Dedifferentiated amniotic fluid mesenchymal stem cell (primary cell): ENCODE data around the gene TMBIM1.
A peak's percentile ranks its signal among the peaks of the same experiment; 100 is the strongest.

ENCODE experiments used
- DNase-seq: peaks from one replicate; pipeline ENCODE4 v3.0.0-alpha.2; 2016; ENCODE audit errors: extremely low spot score

TMBIM1 gene

GRCh38 chr2:218272531-218273212 is 19.6 kb downstream of the TMBIM1 start:
- peak; percentile 92 for DNase-seq

- DNase-seq: no peak
These were observed 20.3 kb downstream of the TMBIM1 start for GRCh38 chr2:218271865-218272530.

DNA sequence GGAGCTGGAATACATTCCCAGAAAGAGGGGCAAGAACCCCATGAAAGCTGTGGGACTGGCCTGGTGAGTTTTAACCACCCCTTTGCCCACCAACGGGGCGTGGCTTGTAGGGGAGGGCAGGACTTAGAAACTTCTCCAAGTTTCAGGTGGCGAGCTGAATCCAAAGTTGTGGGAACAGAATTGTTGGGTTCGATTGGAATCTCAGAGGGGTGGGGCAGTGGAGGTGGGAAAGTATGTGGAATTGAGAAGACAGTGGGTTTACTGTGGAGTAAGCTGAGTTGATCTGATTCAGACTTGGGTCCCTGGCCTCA is 20.9 kb downstream of the TMBIM1 start:
- no peak for DNase-seq

DNA sequence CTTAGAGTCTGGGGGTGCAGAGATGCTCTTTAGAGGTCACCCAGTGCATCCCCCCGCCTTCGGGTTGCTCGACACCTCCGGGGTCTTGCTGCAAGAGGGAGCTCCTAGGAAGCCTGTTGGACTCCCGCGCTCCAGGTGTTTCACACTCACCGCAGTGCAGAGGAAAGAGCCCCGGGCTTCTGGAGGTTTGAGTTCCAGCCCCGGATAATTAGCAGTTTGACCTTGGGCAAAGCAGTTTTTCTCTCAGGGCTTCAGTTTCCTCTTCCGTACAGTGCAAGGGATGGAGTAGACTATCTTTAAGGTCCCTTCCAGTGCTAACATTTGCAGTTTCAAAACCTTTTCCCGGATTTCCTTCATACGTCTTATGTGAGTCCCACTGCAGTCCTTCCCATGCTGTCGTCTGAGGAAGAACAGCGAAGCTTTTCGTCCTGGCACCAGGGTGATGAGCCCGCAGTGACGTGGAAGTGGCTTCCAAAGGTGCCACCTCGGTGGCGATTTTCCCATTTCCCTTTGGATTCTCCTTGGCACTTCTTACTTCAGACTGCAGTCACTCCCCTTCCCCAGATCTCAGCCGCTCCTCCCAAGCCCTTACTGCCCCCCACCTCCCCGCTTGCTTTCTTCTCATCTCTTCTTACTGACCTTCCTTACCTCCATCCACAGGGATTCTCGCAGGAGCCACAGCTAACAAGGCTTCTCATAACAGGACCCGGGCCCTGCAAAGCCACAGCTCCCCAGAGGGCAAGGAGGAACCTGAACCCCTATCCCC is 21.4 kb downstream of the TMBIM1 start:
- DNase-seq: no peak

- peak; percentile 99 for DNase-seq
These were observed 22.2 kb downstream of the TMBIM1 start, which contains the start of the genes AAMP and PNKD for GRCh38 chr2:218269900-218270720. AAMP (minus strand) TSS chr2:218270137; CDS start chr2:218270086, 51 bp downstream. PNKD (plus strand) TSS chr2:218270519; CDS start chr2:218270536, 17 bp downstream.

GRCh38 chr2:218267259-218267658 is 25.0 kb downstream of the TMBIM1 start:
- no peak for DNase-seq

DNA sequence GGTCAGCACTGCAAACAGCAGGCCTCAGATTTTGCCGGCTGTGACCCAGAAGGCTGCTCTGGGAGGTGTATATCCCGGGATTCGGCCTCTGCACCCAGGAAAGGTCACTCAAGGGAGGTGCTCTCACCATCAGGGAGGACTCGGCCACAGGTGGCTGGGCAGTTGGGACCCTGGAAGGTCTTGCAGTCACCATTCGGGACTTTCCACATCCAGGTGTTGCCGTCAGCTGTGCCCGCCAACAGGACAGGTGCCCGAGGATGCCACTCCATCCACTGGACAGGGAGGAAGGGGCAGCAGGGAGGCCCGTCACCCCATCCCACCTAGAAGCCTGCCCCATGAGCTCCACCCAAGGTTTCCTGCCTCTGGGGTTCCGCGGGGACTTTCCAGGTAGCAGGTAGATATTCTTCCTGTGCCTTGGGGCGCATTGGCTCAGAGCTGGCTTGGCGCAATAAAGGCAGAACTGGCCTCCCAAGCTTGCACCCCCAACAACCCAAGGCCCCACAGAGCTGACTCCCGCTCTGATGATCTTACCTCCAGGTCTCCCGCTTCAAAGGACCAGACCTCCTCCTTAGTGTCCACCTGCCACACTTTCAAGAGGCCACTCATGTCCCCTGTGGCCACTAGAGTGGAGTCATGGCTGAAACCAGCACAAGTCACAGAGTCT is 25.9 kb downstream of the TMBIM1 start:
- DNase-seq: no peak

DNA sequence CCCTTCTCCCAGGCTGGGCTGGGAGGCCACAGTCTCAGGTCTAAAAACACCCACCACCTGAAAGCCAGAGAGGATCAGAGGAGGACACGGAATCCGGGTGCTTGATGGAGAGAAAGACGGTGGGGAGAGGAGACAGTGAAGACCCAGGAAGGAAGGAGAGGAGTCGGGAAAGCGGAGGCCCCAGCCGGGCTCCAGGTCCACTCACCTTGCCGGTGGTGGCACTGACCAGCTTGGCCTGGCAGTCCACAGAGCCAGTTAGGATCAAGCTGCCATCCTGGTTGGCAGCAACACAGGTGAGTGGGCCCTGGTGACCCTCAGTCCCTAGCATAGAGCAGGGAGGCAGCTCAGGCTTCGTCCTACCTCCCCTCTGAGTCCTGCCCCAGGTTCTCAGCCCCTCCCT is 26.7 kb downstream of the TMBIM1 start:
- DNase-seq: no peak

GRCh38 chr2:218264773-218265561 is 27.3 kb downstream of the TMBIM1 start:
- no peak for DNase-seq

DNA sequence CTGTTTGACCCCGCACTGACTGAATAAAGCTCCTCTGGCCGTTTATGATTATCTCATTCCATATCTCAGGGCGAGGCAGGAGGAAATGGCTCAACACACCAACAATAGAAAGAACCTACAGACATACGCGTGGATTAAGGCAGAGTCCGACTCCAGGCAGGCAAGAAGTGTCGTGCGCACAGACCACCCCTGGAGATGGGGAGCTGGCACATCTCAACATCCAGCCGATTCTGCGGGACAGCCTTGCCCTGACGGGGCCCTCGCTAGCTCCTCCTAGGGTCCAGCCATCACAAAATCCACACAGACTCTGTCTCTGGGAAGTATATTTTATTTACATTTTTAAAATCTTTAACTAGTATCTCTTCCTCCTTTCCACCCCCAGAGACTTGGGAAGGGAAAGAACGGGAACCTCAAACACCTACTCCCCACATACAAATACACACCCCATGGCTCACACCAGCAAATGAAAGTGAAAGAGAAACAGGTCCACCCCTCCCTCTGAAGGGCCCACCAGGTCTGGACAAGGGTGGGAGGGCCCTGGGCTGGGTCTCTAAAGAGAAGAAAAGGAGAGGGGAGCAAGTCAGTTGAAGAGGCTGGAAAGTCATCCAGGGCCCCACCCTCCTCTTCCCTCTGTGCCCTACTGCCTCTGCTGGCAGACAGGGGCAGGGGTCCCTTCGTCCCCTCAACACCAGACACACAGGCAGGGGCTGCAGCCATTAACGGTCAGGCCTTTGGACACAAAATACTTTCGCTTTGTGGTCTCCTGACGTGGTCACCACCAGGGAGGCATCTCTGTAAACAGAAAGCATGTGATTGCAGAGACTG is 28.3 kb downstream of the TMBIM1 start:
- DNase-seq: no peak

DNA sequence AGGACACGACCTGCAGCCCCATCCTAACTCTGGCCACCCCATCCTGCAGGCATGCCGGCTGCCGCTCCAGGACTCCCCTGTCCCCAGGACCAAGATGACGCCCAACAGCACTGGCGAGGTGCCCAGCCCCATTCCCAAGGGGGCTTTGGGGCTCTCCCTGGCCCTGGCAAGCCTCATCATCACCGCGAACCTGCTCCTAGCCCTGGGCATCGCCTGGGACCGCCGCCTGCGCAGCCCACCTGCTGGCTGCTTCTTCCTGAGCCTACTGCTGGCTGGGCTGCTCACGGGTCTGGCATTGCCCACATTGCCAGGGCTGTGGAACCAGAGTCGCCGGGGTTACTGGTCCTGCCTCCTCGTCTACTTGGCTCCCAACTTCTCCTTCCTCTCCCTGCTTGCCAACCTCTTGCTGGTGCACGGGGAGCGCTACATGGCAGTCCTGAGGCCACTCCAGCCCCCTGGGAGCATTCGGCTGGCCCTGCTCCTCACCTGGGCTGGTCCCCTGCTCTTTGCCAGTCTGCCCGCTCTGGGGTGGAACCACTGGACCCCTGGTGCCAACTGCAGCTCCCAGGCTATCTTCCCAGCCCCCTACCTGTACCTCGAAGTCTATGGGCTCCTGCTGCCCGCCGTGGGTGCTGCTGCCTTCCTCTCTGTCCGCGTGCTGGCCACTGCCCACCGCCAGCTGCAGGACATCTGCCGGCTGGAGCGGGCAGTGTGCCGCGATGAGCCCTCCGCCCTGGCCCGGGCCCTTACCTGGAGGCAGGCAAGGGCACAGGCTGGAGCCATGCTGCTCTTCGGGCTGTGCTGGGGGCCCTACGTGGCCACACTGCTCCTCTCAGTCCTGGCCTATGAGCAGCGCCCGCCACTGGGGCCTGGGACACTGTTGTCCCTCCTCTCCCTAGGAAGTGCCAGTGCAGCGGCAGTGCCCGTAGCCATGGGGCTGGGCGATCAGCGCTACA is 29.4 kb downstream of the TMBIM1 start:
- no peak for DNase-seq

DNA sequence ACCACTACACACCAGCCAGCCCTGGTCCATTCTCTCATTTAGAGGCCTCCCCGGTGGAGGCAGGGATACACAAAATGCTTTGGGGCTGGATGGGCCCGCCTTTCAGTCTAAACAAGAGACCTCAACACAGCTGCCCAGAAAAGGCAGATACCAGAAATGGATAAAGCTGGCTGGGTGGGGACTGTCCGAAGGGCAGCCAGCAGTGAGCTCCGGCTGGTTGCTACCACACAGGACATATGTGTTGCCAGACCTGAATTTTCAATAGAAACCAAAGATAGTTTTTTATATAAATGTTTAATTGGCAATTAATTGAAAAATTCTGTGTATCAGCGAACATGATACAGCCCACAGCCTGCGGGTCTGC is 30.1 kb downstream of the TMBIM1 start:
- no peak for DNase-seq

DNA sequence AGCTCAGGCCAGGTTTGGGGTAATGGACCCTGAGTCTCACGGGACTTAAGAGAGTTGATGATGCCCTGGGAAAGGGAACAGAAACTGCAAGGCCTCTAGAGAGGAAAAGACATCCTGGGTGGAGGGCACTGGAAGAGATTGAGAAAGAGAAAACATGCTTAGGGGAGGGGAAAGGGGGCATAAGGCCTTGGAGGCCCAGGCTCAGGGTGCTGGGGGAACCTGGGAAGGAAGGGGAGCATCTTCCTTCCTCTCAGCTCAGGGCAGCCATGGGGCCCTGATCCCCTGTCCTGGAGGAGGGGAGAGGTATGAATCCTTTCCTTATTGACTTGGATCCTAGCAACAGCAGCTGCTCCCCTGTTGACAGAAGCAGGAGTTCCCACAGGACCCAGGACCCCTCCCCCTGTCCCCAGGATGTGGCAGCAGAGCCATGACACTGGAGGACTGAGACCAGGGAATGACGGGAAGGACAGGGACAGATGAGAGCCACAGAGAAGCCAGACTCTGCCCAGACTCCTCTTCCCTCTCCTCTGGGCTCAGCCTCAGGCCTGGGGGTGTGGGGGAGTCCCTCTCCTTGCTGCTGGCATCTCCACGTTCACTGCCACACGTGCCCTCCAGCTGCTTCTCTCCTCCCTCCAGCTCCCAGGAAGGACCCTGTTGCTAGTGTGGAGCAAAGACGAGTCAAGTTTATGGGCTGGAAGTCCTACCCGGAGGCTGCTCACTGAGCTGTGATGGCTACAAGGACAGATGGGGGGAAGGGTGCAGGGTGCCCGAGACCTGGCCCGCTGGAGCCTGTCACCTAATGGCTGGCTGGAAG is 30.7 kb downstream of the TMBIM1 start:
- no peak for DNase-seq

GRCh38 chr2:218260742-218261422 is 31.4 kb downstream of the TMBIM1 start, which contains the start of gene GPBAR1:
GPBAR1 (plus strand) TSS chr2:218261015; CDS start chr2:218262725, 1,710 bp downstream.
- DNase-seq: no peak

DNA sequence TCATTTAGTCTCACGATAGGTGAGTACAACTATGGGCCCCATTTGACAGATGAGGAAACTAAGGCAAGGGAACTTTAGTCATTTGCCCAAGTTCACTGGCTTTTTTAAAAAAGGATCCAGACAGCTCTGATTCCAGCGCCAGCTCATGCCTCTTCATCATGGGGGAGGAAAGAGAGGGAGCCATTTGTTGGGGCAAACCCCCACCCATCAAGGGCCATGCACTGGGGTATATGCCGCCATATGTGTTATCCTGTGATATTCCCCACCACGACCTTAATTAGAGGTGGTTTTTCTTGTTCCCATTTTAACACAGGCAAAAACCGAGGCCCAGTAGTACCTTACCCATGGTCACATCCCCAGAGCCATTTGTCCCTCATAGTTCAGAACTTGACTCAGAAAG is 32.1 kb downstream of the TMBIM1 start:
- DNase-seq: no peak

- DNase-seq: no peak
These were observed 33.0 kb downstream of the TMBIM1 start for GRCh38 chr2:218259099-218259961.
